Kidney (tissue), 14 donors: ENCODE results near the gene WDFY4. TPM values are rescaled to one million over a fixed set of nuclear protein-coding genes. Genes with fewer than 3 reads are reported as not detected.

Experiments used
- DNase-seq, 5 donors: peaks; one replicate each; pipeline ENCODE4 v3.0.0-alpha.2; 2013 to 2020
- FAIRE-seq: peaks from 2 replicates; lab custom pipeline; 2012; peaks lifted over from hg19 to GRCh38; lab: Jason Lieb, UNC
- H3K27ac ChIP-seq, 2 donors: one replicate each; pipeline ENCODE4 v1.7.0; 2013; ENCODE audit warnings: low read depth in 2 of 2, low read length in 2 of 2, inconsistent platforms in 1 of 2
- H3K27me3 ChIP-seq: one replicate; pipeline ENCODE4 v1.7.1; 2013; ENCODE audit warnings: low read length, inconsistent platforms; ENCODE audit not compliant: control insufficient read depth, insufficient read depth
- H3K36me3 ChIP-seq, 3 donors: one replicate each; pipeline versions ENCODE4 v1.7.0 to v1.7.1; 2013; ENCODE audit warnings: low read length in 3 of 3, control low read depth in 1 of 3, inconsistent platforms in 1 of 3; ENCODE audit not compliant: insufficient read depth in 3 of 3, control insufficient read depth in 2 of 3
- H3K4me1 ChIP-seq, 3 donors: one replicate each; pipeline versions ENCODE4 v1.7.0 to v1.7.1; 2013; ENCODE audit warnings: low read length in 3 of 3, inconsistent platforms in 1 of 3, low read depth in 1 of 3; ENCODE audit not compliant: control insufficient read depth in 2 of 3, insufficient read depth in 2 of 3
- H3K4me3 ChIP-seq, 3 donors: one replicate each; pipeline versions ENCODE4 v1.7.0 to v1.8.1; 2013; ENCODE audit warnings: low read length in 3 of 3, control low read depth in 1 of 3, inconsistent platforms in 1 of 3
- H3K9ac ChIP-seq, 3 donors: one replicate each; pipeline versions ENCODE4 v1.7.0 to v1.7.1; 2013; ENCODE audit warnings: low read length in 3 of 3, control low read depth in 1 of 3, inconsistent platforms in 1 of 3
- H3K9me3 ChIP-seq, 3 donors: one replicate each; pipeline versions ENCODE4 v1.7.0 to v1.7.1; 2013; ENCODE audit warnings: low read length in 3 of 3, control low read depth in 1 of 3, inconsistent platforms in 1 of 3; ENCODE audit not compliant: control insufficient read depth in 2 of 3, insufficient read depth in 1 of 3
- intact Hi-C: fragments of 100-400 bp; cut with DNase I; formaldehyde crosslinking; loops from one replicate; pipeline ENCODE4 v1.11.1; 2022
- polyA plus RNA-seq: library from polyadenylated mRNA; stranded (reverse); fragments of 350-450 nt; fragmentation: Illumina TruSeq; extraction: RNeasy Lipid Tissue Mini Kit (QIAGEN cat#74804); gene quantifications from one replicate; pipeline ENCODE4 v1.2.3, GENCODE V29; 2014; ENCODE audit warnings: low read depth, low replicate concordance; ENCODE audit not compliant: insufficient read depth
- total RNA-seq: library from RNA; stranded (reverse); fragmentation: NEBNext Ultra II Directional; extraction: Animal tissue kit (Norgen Biotek cat#: 25700); gene quantifications from one replicate; pipeline ENCODE4 v1.2.1, GENCODE V29; 2021
- TF ChIP-seq, protein P1 (sequence below): IDR thresholded peaks from 3 replicates; pipeline ENCODE4 v1.5.1; 2012; ENCODE audit warnings: mild to moderate bottlenecking, moderate library complexity, borderline replicate concordance; ENCODE audit not compliant: insufficient read depth; ENCODE audit errors: extremely low read depth
- donor health status: control.
- donor health status: control.
- donor health status: control.
- donor health status: control.
- donor health status: control.
- donor health status: DM: yes; HTN: yes; CAD: no.
- donor health status: Normal renal cell carcinoma (clear cell type).

WDFY4 gene
- total and polyA plus RNA-seq, 2 donors from 2014 or later: 1.7 to 13.3 TPM

DNA sequence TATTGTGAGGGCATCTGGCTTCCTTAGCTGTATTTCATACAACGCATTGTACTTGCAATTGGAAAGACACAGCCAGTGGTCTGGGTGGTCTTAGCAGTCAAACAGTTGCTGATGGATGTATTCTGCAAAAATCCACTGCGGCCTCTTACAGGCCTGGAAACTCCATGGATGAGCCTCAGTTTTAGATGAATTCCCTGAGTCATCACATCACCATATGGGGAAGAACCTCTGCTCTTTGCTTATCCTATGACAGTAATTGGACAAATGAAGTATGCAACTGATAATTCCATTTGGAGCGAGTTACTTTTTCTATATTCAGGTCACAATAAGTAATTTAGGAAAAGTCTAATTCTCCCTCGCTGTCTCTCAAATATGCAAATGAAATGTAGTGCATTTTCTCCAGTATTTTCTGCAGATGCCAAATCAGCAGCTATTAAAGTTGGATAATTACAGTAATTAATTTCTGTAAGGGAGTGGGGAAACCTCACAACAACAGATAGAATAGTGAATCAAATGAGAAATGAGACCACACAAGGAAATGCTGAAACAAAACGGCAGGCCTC lies 78.8 kb downstream of the WDFY4 start:
- TF ChIP-seq, protein P1, sequence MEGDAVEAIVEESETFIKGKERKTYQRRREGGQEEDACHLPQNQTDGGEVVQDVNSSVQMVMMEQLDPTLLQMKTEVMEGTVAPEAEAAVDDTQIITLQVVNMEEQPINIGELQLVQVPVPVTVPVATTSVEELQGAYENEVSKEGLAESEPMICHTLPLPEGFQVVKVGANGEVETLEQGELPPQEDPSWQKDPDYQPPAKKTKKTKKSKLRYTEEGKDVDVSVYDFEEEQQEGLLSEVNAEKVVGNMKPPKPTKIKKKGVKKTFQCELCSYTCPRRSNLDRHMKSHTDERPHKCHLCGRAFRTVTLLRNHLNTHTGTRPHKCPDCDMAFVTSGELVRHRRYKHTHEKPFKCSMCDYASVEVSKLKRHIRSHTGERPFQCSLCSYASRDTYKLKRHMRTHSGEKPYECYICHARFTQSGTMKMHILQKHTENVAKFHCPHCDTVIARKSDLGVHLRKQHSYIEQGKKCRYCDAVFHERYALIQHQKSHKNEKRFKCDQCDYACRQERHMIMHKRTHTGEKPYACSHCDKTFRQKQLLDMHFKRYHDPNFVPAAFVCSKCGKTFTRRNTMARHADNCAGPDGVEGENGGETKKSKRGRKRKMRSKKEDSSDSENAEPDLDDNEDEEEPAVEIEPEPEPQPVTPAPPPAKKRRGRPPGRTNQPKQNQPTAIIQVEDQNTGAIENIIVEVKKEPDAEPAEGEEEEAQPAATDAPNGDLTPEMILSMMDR: no peak
- FAIRE-seq (no peak), DNase-seq (no peak)
- Histone ChIP-seq H3K4me1 (no peaks in the 10 kb centered on the region), H3K9ac (no peak overlapping the region), H3K36me3 (no peaks in the 10 kb centered on the region), H3K27me3 (no peaks in the 10 kb centered on the region), H3K4me3 (no peak overlapping the region), H3K27ac (no peak overlapping the region), H3K9me3 (no peaks in the 10 kb centered on the region)
- intact Hi-C loops: no loop called here

DNA sequence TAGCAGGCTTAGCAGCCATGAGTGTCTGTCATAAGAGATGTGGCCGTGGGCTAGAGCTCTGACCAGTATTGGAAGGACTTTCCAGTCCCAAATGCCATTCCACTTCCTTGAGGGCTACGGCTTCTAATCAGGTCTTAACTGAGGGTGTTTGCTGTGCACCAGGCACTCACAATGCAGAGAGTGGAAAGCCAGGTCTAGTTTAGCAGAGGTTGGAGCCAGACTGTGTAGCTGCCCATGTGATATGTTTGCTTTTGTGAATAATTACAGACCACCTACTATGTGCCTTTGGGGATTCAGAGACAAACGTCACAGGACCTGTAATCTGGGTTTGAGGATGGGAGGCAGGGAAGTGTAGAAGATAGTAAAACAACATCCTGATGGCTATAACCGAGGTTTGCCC lies 79.8 kb downstream of the WDFY4 start:
- FAIRE-seq: no peak
- intact Hi-C loops: no loop called here

DNA sequence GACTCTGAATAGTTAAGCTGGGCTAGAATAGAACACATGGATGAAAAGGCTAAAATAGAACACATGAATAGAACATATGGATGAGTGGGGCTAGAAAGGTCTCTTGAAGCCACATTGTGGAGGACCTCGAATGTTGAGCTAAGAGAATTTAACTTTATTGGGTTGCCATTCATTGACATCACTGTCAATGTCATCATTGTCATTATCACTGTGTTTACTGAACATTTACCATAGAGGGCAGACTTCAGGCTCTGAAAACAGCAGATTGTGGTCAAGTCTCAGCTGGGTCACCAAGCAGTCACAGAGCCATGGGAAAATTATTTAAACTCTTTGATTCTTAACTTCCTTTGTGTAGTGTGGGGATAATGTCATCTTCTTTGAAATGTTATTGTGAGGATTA lies 80.4 kb downstream of the WDFY4 start:
- no peak for FAIRE-seq
- Histone ChIP-seq H3K27ac (no peak overlapping the region), H3K4me1 (no peaks in the 10 kb centered on the region), H3K27me3 (no peaks in the 10 kb centered on the region), H3K9ac (no peak overlapping the region), H3K36me3 (no peaks in the 10 kb centered on the region), H3K9me3 (no peaks in the 10 kb centered on the region), H3K4me3 (no peak overlapping the region)
- intact Hi-C loops: no loop called here
- TF ChIP-seq, protein P1: no peak
- no peak for DNase-seq

More for the DNA sequence above, 79.8 kb downstream of the WDFY4 start:
- H3K9me3 ChIP-seq: no peaks in the 10 kb centered on the region
- H3K27me3 ChIP-seq: no peaks in the 10 kb centered on the region
- no peak overlapping the region for H3K9ac ChIP-seq
- no peaks in the 10 kb centered on the region for H3K36me3 ChIP-seq
- no peak overlapping the region for H3K27ac ChIP-seq
- no peaks in the 10 kb centered on the region for H3K4me1 ChIP-seq
- no peak overlapping the region for H3K4me3 ChIP-seq
- TF ChIP-seq, protein P1: no peak
- no peak for DNase-seq

DNA sequence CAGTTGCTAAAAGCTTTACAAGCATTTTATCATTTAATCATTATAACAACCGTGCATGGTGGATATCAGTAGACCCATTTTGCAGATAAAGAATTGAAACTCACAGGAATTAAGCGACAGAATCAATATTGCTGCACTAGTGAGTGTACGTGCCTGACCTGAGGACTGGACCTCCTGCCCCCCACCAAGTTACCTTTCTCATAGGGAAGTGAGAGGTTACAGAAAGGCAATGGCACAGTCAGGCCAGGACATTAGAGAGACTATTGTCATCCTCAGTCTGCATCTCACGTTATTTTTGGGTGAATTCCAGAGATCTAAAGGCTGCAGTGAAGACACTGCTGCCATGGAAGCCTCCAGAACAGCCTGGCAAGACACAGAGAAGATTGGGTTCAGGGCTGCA lies 80.9 kb downstream of the WDFY4 start:
- intact Hi-C loops: no loop called here
- H3K27ac ChIP-seq: no peak overlapping the region
- FAIRE-seq (no peak), DNase-seq (no peak)
- H3K9me3 ChIP-seq: no peaks in the 10 kb centered on the region
- no peaks in the 10 kb centered on the region for H3K36me3 ChIP-seq
- TF ChIP-seq, protein P1: no peak
- no peak overlapping the region for H3K9ac ChIP-seq
- no peak overlapping the region for H3K4me3 ChIP-seq
- no peaks in the 10 kb centered on the region for H3K4me1 ChIP-seq
- no peaks in the 10 kb centered on the region for H3K27me3 ChIP-seq
